GM13977 (cell line): ENCODE data around the gene SSH2.
"Not testable (repeated sequence)": the region's sequence is repeated elsewhere in the genome, so short reads cannot be mapped to it uniquely, and the experiment has no call there.

Source experiments
- DNase-seq: peaks from one replicate; pipeline ENCODE4 v3.0.0; 2012; ENCODE audit warnings: low spot score
- CTCF ChIP-seq: IDR thresholded peaks from 2 replicates; pipeline ENCODE4 v1.5.1; 2012; ENCODE audit warnings: mild to moderate bottlenecking, control low read depth; ENCODE audit not compliant: insufficient read depth; ENCODE audit errors: extremely low read depth, missing control alignments
- in situ Hi-C: fragments of 300-500 bp; cut with MboI; formaldehyde crosslinking; loops from one replicate; pipeline ENCODE4 v1.12.0; 2022; ENCODE audit warnings: low sequenced_read_pairs, low pct_unique_long_range_greater_than_20kb, mixed read lengths, inconsistent platforms; ENCODE audit not compliant: unreplicated experiment

Gene SSH2

GRCh38 chr17:29866746-29867404 is 63.2 kb downstream of the SSH2 start:
- in situ Hi-C loops, result no loop called here
- TF ChIP-seq CTCF, result no peak
- no peak for DNase-seq

GRCh38 chr17:29864615-29865014 is 65.4 kb downstream of the SSH2 start:
- in situ Hi-C loops, result no loop called here
- TF ChIP-seq CTCF, result no peak
- no peak for DNase-seq

GRCh38 chr17:29864123-29864522 is 65.9 kb downstream of the SSH2 start:
- in situ Hi-C loops, DNase-seq: not testable (repeated sequence)

GRCh38 chr17:29862951-29863350 is 67.1 kb downstream of the SSH2 start:
- no peak for TF ChIP-seq CTCF
- no peak for DNase-seq
- in situ Hi-C loops, result no loop called here

- DNase-seq, result no peak
- TF ChIP-seq CTCF, result no peak
- in situ Hi-C loops, result no loop called here
Observed at GRCh38 chr17:29862127-29862526, 67.9 kb downstream of the SSH2 start.

- in situ Hi-C loops, result not testable (repeated sequence)
Observed at GRCh38 chr17:29859445-29859844, 70.6 kb downstream of the SSH2 start.

GRCh38 chr17:29857823-29858222 is 72.2 kb downstream of the SSH2 start:
- TF ChIP-seq CTCF, result no peak
- in situ Hi-C loops, result no loop called here
- DNase-seq, result no peak

More at GRCh38 chr17:29859445-29859844, 70.6 kb downstream of the SSH2 start:
- DNase-seq, result not testable (repeated sequence)

- DNase-seq, in situ Hi-C loops: not testable (repeated sequence)
Observed at GRCh38 chr17:29857105-29857504, 72.9 kb downstream of the SSH2 start.
